Measurements from ENCODE around the gene TSEN34. TPM values are rescaled to one million over a fixed set of nuclear protein-coding genes. Genes with fewer than 3 reads are reported as not detected.
"Not testable (repeated sequence)": the region's sequence is repeated elsewhere in the genome, so short reads cannot be mapped to it uniquely, and the experiment has no call there.

TSEN34 gene
- total and polyA plus RNA-seq, 12 donors, result 21.5 to 201 (median 88.7) TPM

GRCh38 chr19:54189735-54190502, 1.2 kb upstream of the TSEN34 start:
- TF ChIP-seq CTCF (IDR thresholded peaks at IDR 0.05), result no peak
- peak; percentile 73 to 86 for TF ChIP-seq POLR2A (IDR thresholded peaks at IDR 0.05)
- Histone ChIP-seq H3K4me1 (replicated peaks in 1 of 2) (peaks cover 32 to 34% of the 10 kb centered on the region in 2 donors), H3K9me3 (replicated peaks in 1 of 3) (no peaks in the 10 kb centered on the region), H3K27ac (peak overlapping the region; percentile 94 to 100 (median 99)), H3K27me3 (no peaks in the 10 kb centered on the region), H3K4me3 (peak overlapping the region in 3 of 4 donors; percentile 8 to 83 (median 14)), H3K36me3 (replicated peaks in 1 of 2) (peaks cover 0 to 28% of the 10 kb centered on the region in 2 donors)
- 0% methylated on average over 9 to 65 of the region's 65 CpGs for WGBS, 4 donors
- intact Hi-C loops (cut with DNase I), result no loop called here
- DNase-seq, result peak; percentile 100

GRCh38 chr19:54190503-54191010, 551 bp upstream of the TSEN34 start:
- H3K4me3 ChIP-seq, result peak overlapping the region in 3 of 4 donors; percentile 51 to 98 (median 83)
- H3K27me3 ChIP-seq, result no peaks in the 10 kb centered on the region
- peak overlapping the region; percentile 94 to 100 (median 99) for H3K27ac ChIP-seq
- DNase-seq, result peak; percentile 99 to 100 (median 100)
- TF ChIP-seq CTCF (IDR thresholded peaks at IDR 0.05) (no peak), POLR2A (IDR thresholded peaks at IDR 0.05) (no peak)
- intact Hi-C loops (cut with DNase I), result no loop called here
- H3K4me1 ChIP-seq (replicated peaks in 1 of 2), result peaks cover 32 to 34% of the 10 kb centered on the region in 2 donors
- no peaks in the 10 kb centered on the region for H3K9me3 ChIP-seq (replicated peaks in 1 of 3)
- peaks cover 0 to 29% of the 10 kb centered on the region in 2 donors for H3K36me3 ChIP-seq (replicated peaks in 1 of 2)
- WGBS, 4 donors, result 0 to 1% (median 1%) methylated on average over 21 to 56 of the region's 56 CpGs; no CpG with 5 or more reads in 1 of the 4 donors

- intact Hi-C loops (cut with DNase I), result no loop called here
- no peaks in the 10 kb centered on the region for H3K9me3 ChIP-seq (replicated peaks in 1 of 3)
- H3K27ac ChIP-seq, result peak overlapping the region; percentile 94 to 100 (median 99)
- TF ChIP-seq POLR2A (IDR thresholded peaks at IDR 0.05) (no peak), CTCF (IDR thresholded peaks at IDR 0.05) (no peak)
- peaks cover 0 to 25% of the 10 kb centered on the region in 2 donors for H3K36me3 ChIP-seq (replicated peaks in 1 of 2)
- DNase-seq, result peak in 1 of 7 donors; percentile 43
- H3K4me1 ChIP-seq (replicated peaks in 1 of 2), result peaks cover 28 to 30% of the 10 kb centered on the region in 2 donors
- WGBS, 4 donors, result 52 to 61% (median 54%) methylated on average over 12 to 19 of the region's 19 CpGs
- peak overlapping the region in 3 of 4 donors; percentile 51 to 98 (median 83) for H3K4me3 ChIP-seq
- no peaks in the 10 kb centered on the region for H3K27me3 ChIP-seq
These were observed 824 bp downstream of the TSEN34 start for GRCh38 chr19:54191811-54192453.

GRCh38 chr19:54193011-54193410, 1.9 kb downstream of the TSEN34 start:
- DNase-seq, result no peak
- Histone ChIP-seq H3K36me3 (replicated peaks in 1 of 2) (peaks cover 0 to 25% of the 10 kb centered on the region in 2 donors), H3K4me3 (no peak overlapping the region), H3K9me3 (replicated peaks in 1 of 3) (no peaks in the 10 kb centered on the region), H3K27ac (no peak overlapping the region), H3K4me1 (replicated peaks in 1 of 2) (peaks cover 19 to 20% of the 10 kb centered on the region in 2 donors), H3K27me3 (no peaks in the 10 kb centered on the region)
- WGBS, 4 donors, result 88 to 96% (median 93%) methylated on average over 11 of the region's 11 CpGs
- intact Hi-C loops (cut with DNase I), result no loop called here
- TF ChIP-seq POLR2A (IDR thresholded peaks at IDR 0.05), result no peak

- H3K27me3 ChIP-seq; H3K9me3 ChIP-seq (replicated peaks in 1 of 3); H3K4me3 ChIP-seq; DNase-seq; H3K27ac ChIP-seq; intact Hi-C loops (cut with DNase I): not testable (repeated sequence)
- Histone ChIP-seq H3K36me3 (replicated peaks in 1 of 2) (peaks cover 0 to 25% of the 10 kb centered on the region in 2 donors), H3K4me1 (replicated peaks in 1 of 2) (peaks cover 10 to 12% of the 10 kb centered on the region in 2 donors)
- 90 to 92% (median 91%) methylated on average over 12 of the region's 12 CpGs for WGBS, 4 donors
These were observed 3.4 kb downstream of the TSEN34 start for GRCh38 chr19:54194463-54194862.

All from adrenal gland (tissue), 12 donors.